ENCODE results near the gene SEPHS1.
"Not testable (repeated sequence)": the region's sequence is repeated elsewhere in the genome, so short reads cannot be mapped to it uniquely, and the experiment has no call there.

The SEPHS1 gene

DNA sequence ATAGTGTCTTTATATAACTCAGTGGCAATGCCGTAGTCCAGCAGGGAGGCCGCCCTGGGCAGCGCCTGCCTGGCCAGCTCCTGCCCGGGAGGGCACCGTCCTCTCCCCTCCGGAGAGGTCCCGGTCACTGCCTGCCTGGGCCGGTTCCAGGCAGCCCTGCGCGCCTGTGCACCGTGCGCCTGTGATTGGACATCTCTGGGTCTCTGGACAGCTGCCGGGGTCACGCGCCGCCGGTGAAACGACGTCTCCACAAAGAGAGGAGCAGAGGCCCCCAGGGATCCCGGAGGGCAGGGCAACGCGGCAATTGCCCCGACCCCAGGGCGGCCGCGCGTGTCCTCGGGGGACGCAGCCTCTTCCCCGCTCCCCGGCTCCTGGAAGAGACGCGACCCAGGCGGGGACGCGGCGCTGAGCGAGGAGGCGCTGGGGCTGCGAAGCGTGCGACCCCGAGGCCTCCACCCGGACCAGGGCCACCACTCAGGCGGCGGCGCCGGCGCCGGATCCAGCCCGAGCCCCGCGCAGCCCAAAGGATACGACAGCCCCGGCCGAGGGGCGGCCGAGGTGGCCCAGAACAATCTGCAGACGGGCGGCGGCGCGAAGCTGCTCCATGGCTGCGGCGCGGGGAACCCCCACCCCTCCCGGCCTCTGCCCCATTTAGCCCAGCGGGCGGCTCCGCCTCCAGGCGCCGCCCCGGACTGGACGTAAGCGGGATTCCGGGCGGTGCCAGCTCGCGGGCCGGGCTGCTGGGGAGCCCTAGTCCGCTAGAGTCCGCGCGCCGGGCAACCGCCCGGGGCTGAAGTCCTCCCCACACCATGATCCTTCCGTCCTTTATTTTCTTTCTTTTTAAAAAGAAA is 48.4 kb downstream of the SEPHS1 start, which contains the start of gene PHYH:
TSS of gene PHYH (minus strand) at position 628 of the 851 bp plus-strand sequence. CDS start at position 606, 22 bp downstream.
- TF ChIP-seq POLR2A (IDR thresholded peaks at IDR 0.05; ENCODE audit: low read depth, low read length) (peak; percentile 46; the same call in 1 of the 2 replicates), TAF1 (IDR thresholded peaks at IDR 0.05; ENCODE audit: low read depth, low read length) (no peak)
- DNase-seq (ENCODE audit: insufficient read length, low spot score) (peak; percentile 78), FAIRE-seq (peak; percentile 84)

DNA sequence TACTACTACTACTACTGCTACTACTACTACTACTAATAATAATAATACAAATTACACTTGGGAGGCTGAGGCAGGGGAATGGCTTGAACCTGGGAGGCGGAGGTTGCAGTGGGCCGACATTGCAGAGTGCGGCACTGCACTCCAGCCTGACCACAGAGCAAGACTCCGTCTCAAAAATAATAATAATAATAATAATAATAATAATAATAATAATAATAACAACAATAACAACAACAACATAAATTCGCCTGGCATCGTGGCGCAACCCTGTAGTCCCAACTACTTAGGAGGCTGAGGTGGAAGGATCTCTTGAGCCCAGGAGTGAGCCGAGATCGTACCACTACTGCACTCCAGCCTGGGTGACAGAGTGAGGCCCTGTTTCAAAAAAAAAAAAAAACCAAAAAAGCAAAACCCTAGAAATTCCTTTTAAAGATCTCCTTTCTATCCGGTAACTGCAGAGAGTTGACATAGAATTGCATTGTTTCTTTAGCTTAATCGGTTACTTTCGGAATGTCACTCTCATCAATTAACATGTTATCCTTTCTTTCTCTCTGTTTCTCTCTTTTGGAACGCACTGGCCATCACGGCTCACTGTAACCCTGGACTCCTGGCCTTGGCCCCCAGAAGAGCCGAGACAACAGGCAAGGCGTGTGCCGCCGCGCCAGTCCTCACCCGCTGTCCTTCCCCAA is 49.2 kb downstream of the SEPHS1 start:
- no peak for DNase-seq (ENCODE audit: insufficient read length, low spot score)
- FAIRE-seq, result no peak
- TF ChIP-seq TAF1 (IDR thresholded peaks at IDR 0.05; ENCODE audit: low read depth, low read length) (no peak), POU2F2 (IDR thresholded peaks at IDR 0.05; ENCODE audit: low read depth, low read length) (no peak), PAX5 (IDR thresholded peaks at IDR 0.05; ENCODE audit: insufficient read depth, low read length, severe bottlenecking) (no peak), POLR2AphosphoS5 (IDR thresholded peaks at IDR 0.05; ENCODE audit: low read depth, low read length) (no peak), SPI1 (IDR thresholded peaks at IDR 0.05; ENCODE audit: low read depth, low read length) (no peak), POLR2A (IDR thresholded peaks at IDR 0.05; ENCODE audit: low read depth, low read length) (no peak)

- DNase-seq (ENCODE audit: insufficient read length, low spot score), result no peak
- no peak for TF ChIP-seq TAF1 (IDR thresholded peaks at IDR 0.05; ENCODE audit: low read depth, low read length)
- TF ChIP-seq POU2F2 (IDR thresholded peaks at IDR 0.05; ENCODE audit: low read depth, low read length), result no peak
- no peak for TF ChIP-seq POLR2AphosphoS5 (IDR thresholded peaks at IDR 0.05; ENCODE audit: low read depth, low read length)
- no peak for TF ChIP-seq POLR2A (IDR thresholded peaks at IDR 0.05; ENCODE audit: low read depth, low read length)
- no peak for TF ChIP-seq SPI1 (IDR thresholded peaks at IDR 0.05; ENCODE audit: low read depth, low read length)
- no peak for TF ChIP-seq PAX5 (IDR thresholded peaks at IDR 0.05; ENCODE audit: insufficient read depth, low read length, severe bottlenecking)
- no peak for FAIRE-seq
Measured at GRCh38 chr10:13296476-13296875, 51.6 kb downstream of the SEPHS1 start.

DNA sequence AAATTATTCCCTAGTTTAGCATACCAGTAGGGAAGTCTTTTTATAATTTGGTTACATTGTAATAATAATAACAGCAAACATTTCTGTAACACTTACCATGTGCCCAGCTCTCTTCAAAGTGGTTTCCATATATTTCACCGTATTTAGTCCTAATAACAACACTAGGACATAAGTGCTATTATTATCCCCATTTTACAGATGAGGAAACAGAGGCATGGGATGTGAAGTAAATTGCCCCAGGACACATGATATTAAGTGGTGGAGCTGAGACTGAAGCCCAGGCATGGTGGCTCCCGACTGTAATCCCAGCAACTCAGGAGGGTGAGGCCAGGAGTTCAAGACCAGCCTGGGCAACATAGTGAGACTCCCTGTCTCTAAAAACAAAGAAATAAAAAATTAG is 53.3 kb downstream of the SEPHS1 start:
- TF ChIP-seq PAX5 (IDR thresholded peaks at IDR 0.05; ENCODE audit: insufficient read depth, low read length, severe bottlenecking) (no peak), POLR2AphosphoS5 (IDR thresholded peaks at IDR 0.05; ENCODE audit: low read depth, low read length) (no peak)
- FAIRE-seq (no peak), DNase-seq (ENCODE audit: insufficient read length, low spot score) (no peak)

- TF ChIP-seq POLR2AphosphoS5 (IDR thresholded peaks at IDR 0.05; ENCODE audit: low read depth, low read length), result no peak
- no peak for TF ChIP-seq SPI1 (IDR thresholded peaks at IDR 0.05; ENCODE audit: low read depth, low read length)
- TF ChIP-seq PAX5 (IDR thresholded peaks at IDR 0.05; ENCODE audit: insufficient read depth, low read length, severe bottlenecking), result no peak
- no peak for TF ChIP-seq POU2F2 (IDR thresholded peaks at IDR 0.05; ENCODE audit: low read depth, low read length)
- TF ChIP-seq POLR2A (IDR thresholded peaks at IDR 0.05; ENCODE audit: low read depth, low read length), result no peak
- FAIRE-seq (no peak), DNase-seq (ENCODE audit: insufficient read length, low spot score) (no peak)
Measured at GRCh38 chr10:13291821-13292773, 56.0 kb downstream of the SEPHS1 start.

GRCh38 chr10:13291061-13291460 is 57.0 kb downstream of the SEPHS1 start:
- TF ChIP-seq TAF1 (IDR thresholded peaks at IDR 0.05; ENCODE audit: low read depth, low read length) (no peak), POU2F2 (IDR thresholded peaks at IDR 0.05; ENCODE audit: low read depth, low read length) (no peak), SPI1 (IDR thresholded peaks at IDR 0.05; ENCODE audit: low read depth, low read length) (no peak), POLR2AphosphoS5 (IDR thresholded peaks at IDR 0.05; ENCODE audit: low read depth, low read length) (no peak), PAX5 (IDR thresholded peaks at IDR 0.05; ENCODE audit: insufficient read depth, low read length, severe bottlenecking) (no peak), POLR2A (IDR thresholded peaks at IDR 0.05; ENCODE audit: low read depth, low read length) (no peak)
- FAIRE-seq, result no peak

DNA sequence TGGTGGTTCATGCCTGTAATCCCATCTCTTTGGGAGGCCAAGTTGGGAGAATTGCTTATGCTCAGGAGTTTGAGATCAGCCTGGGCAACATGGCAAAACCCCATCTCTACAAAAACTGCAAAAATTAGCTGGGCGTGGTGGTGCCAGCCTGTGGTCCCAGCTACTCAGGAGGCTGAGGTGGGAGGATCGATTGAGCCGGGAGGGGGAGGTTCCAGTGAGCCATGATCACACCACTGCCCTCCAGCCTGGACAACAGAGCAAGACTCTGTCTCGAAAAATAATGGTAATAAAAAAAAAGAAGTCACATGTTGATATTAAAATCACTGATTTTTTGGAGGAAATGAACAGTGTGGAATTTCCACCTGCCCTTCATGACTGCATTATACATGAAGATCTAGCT is 64.0 kb downstream of the SEPHS1 start:
- DNase-seq (ENCODE audit: insufficient read length, low spot score), result no peak
- TF ChIP-seq POU2F2 (IDR thresholded peaks at IDR 0.05; ENCODE audit: low read depth, low read length) (no peak), POLR2A (IDR thresholded peaks at IDR 0.05; ENCODE audit: low read depth, low read length) (no peak), SPI1 (IDR thresholded peaks at IDR 0.05; ENCODE audit: low read depth, low read length) (no peak), POLR2AphosphoS5 (IDR thresholded peaks at IDR 0.05; ENCODE audit: low read depth, low read length) (no peak), PAX5 (IDR thresholded peaks at IDR 0.05; ENCODE audit: insufficient read depth, low read length, severe bottlenecking) (no peak), TAF1 (IDR thresholded peaks at IDR 0.05; ENCODE audit: low read depth, low read length) (no peak)
- no peak for FAIRE-seq

More at GRCh38 chr10:13291061-13291460, 57.0 kb downstream of the SEPHS1 start:
- DNase-seq (ENCODE audit: insufficient read length, low spot score), result no peak

DNA sequence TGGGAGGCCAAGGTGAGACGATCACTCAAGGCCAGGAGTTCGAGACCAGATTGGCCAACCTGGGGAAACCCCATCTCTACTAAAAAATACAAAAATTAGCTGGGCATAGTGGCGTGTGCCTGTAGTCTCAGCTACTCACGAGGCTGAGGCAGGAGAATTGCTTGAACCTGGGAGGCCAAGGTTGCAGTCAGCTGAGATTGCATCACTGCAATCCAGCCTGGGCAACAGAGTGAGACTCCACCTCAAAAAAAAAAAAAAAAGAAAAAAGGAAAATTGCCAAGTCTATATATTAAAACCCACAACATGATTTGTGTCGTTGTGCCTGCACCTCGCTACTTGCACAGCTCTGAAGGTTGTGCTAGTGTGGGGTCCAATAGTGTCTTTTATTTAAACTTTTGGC is 65.7 kb downstream of the SEPHS1 start:
- FAIRE-seq; DNase-seq (ENCODE audit: insufficient read length, low spot score): not testable (repeated sequence)

DNA sequence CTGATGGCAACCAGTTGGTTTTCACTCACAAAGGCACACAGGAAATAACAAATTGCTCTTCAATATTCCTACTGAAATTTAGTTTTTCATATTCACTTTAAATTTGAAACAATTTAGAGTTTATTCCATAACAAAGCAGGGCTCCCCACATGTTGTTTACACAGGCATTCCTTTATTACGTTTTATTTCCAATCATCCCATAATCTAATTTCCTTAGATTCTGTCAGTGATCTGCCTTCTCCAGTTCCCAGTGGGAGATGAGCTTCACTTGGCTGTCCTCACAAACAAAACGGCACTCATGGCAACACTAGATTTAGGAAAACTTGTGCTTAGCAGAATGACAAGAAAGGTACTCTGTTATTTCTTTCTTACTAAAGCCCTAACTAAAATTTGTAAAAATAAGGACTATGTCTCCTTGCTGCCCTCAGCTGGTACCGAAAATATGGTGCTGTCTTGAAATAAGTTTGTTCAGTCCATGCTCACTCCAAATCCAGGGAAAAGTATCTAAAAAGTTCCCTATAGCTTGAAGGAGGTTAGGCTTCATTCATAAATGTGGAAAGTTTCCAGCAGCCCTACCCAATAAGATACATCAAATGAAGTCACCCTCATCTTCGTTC is 71.2 kb downstream of the SEPHS1 start:
- DNase-seq (ENCODE audit: insufficient read length, low spot score) (no peak), FAIRE-seq (no peak)
- TF ChIP-seq PAX5 (IDR thresholded peaks at IDR 0.05; ENCODE audit: insufficient read depth, low read length, severe bottlenecking), result no peak
- TF ChIP-seq POU2F2 (IDR thresholded peaks at IDR 0.05; ENCODE audit: low read depth, low read length), result no peak
- no peak for TF ChIP-seq POLR2A (IDR thresholded peaks at IDR 0.05; ENCODE audit: low read depth, low read length)
- TF ChIP-seq POLR2AphosphoS5 (IDR thresholded peaks at IDR 0.05; ENCODE audit: low read depth, low read length), result no peak
- TF ChIP-seq SPI1 (IDR thresholded peaks at IDR 0.05; ENCODE audit: low read depth, low read length), result no peak
- TF ChIP-seq TAF1 (IDR thresholded peaks at IDR 0.05; ENCODE audit: low read depth, low read length), result no peak

DNA sequence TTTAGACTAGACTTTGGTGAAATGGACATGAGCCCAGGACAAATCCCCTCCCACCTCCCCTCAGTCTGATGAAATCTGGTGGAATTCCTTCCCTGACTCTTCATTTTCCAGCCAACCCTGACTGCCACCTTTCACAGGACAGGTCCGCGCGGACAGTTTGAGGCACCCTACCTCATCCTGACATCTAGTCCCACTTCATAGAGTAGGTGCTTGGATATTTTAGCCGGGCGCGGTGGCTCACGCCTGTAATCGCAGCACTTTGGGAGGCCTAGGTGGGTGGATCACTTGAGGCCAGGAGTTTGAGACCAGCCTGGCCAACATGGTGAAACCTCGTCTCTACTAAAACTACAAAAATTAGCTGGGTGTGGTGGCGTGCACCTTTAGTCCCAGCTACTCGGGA is 71.9 kb downstream of the SEPHS1 start:
- not testable (repeated sequence) for DNase-seq (ENCODE audit: insufficient read length, low spot score); FAIRE-seq
